Measurements from ENCODE around the gene ESR2. TPM values are rescaled to one million over a fixed set of nuclear protein-coding genes. Genes with fewer than 3 reads are reported as not detected.

ESR2 gene
- total and polyA plus RNA-seq, 2 of the 8 experiments (the other 6 are each of a cell fraction or from before 2014, with no cell fraction given), result 0.19 to 0.23 TPM

DNA sequence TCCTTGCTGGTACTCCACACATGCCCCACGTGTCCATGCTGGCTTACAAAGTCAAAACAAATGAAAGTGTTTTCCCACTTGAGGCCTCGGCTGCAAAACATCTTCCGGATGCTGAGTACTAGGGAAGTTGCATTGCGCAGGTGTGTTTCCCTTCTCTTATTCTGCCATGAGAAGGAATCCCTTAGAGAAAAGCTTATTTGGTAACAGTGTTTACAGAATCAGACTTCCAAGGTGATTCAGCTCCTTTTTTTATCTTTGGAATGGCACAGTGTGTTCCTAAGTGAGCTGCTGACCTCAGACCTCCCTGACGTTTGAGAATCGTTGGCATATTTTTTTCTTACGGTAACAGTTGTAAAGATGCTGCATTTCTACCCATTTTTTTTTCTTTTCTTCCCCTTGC, 211.3 kb downstream of the ESR2 start:
- 90% methylated on average over 7 of the region's 7 CpGs; no CpG with 5 or more reads in 1 of the 2 experiments for WGBS, 2 experiments (ENCODE audit: extremely low coverage in 1 of 2, insufficient coverage in 1 of 2, insufficient read length in 1 of 2, insufficient replicate concordance in 2 of 2, low coverage in 1 of 2, low lambda C conversion rate in 2 of 2, missing lambda C conversion rate in 1 of 2)
- TF ChIP-seq SIX5 (IDR thresholded peaks at IDR 0.05; ENCODE audit: low read depth, low read length) (no peak), FOSL1 (IDR thresholded peaks at IDR 0.05; ENCODE audit: insufficient read depth, low read depth, low read length) (no peak), SIRT6 (IDR thresholded peaks at IDR 0.05; ENCODE audit: low read length) (no peak), TBP (IDR thresholded peaks at IDR 0.05; ENCODE audit: low read depth, low read length) (no peak), GTF2F1 (IDR thresholded peaks at IDR 0.05; ENCODE audit: borderline replicate concordance, low read depth, low read length) (no peak), HDAC2 (IDR thresholded peaks at IDR 0.05; ENCODE audit: borderline replicate concordance in 1 of 2, low read depth in 2 of 2, low read length in 2 of 2) (no peak), GABPA (IDR thresholded peaks at IDR 0.05; ENCODE audit: borderline replicate concordance, insufficient read depth, low read length) (no peak), RNF2 (IDR thresholded peaks at IDR 0.05; ENCODE audit: borderline replicate concordance, low read depth, low read length, missing control alignments, poor library complexity, severe bottlenecking) (no peak), TEAD4 (IDR thresholded peaks at IDR 0.05; ENCODE audit: low read depth, low read length) (no peak), BRCA1 (IDR thresholded peaks at IDR 0.05; ENCODE audit: low read depth, low read length) (no peak), ATF3 (IDR thresholded peaks at IDR 0.05; ENCODE audit: insufficient read depth, low read depth, low read length) (no peak), POLR2A (IDR thresholded peaks at IDR 0.05; ENCODE audit: control extremely low read depth in 1 of 2, low read depth in 2 of 2, low read length in 2 of 2) (no peak)
- TF ChIP-seq, protein P1, sequence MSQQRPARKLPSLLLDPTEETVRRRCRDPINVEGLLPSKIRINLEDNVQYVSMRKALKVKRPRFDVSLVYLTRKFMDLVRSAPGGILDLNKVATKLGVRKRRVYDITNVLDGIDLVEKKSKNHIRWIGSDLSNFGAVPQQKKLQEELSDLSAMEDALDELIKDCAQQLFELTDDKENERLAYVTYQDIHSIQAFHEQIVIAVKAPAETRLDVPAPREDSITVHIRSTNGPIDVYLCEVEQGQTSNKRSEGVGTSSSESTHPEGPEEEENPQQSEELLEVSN (IDR thresholded peaks at IDR 0.05), result no peak

More for the DNA sequence above, 211.3 kb downstream of the ESR2 start:
- Histone ChIP-seq H2AFZ (ENCODE audit: low read length) (no peak overlapping the region), H2AK5ac (ENCODE audit: low read depth, low read length) (no peak overlapping the region), H3K9ac (replicated peaks in 1 of 4; ENCODE audit: extremely low read depth in 1 of 4, low read depth in 3 of 4, low read length in 3 of 4) (no peak overlapping the region), H2BK20ac (ENCODE audit: low read length) (no peak overlapping the region), H3K27me3 (replicated peaks in 1 of 4; ENCODE audit: control insufficient read depth in 3 of 4, extremely low read depth in 1 of 4, insufficient read depth in 3 of 4, low read length in 3 of 4) (no peaks in the 10 kb centered on the region), H4K8ac (ENCODE audit: extremely low read depth, insufficient read depth, low read length) (no peak overlapping the region), H3K4ac (replicated peaks; ENCODE audit: insufficient read length, low read depth, low read length) (no peak overlapping the region), H4K20me1 (replicated peaks in 1 of 2; ENCODE audit: control insufficient read depth in 1 of 2, insufficient read depth in 2 of 2, low read length in 2 of 2) (no peaks in the 10 kb centered on the region), H3K79me1 (ENCODE audit: low read depth, low read length) (no peaks in the 10 kb centered on the region), H3K4me1 (replicated peaks in 1 of 4; ENCODE audit: control insufficient read depth in 3 of 4, insufficient read depth in 4 of 4, low read length in 3 of 4) (no peaks in the 10 kb centered on the region), H3K18ac (ENCODE audit: extremely low read depth, low read length) (no peak overlapping the region), H3K4me2 (ENCODE audit: insufficient read depth in 1 of 2, low read depth in 2 of 2, low read length in 2 of 2) (no peak overlapping the region), H3K9me3 (ENCODE audit: insufficient read depth in 2 of 2, low read depth in 1 of 2, low read length in 1 of 2) (no peaks in the 10 kb centered on the region), H3K4me3 (ENCODE audit: extremely low read depth in 1 of 4, insufficient read depth in 2 of 4, low read depth in 3 of 4, low read length in 4 of 4) (no peak overlapping the region), H3K79me2 (ENCODE audit: control insufficient read depth in 1 of 2, insufficient read depth in 2 of 2, low read length in 2 of 2) (no peaks in the 10 kb centered on the region), H2BK15ac (ENCODE audit: low read length) (no peak overlapping the region), H3K56ac (replicated peaks; ENCODE audit: insufficient read length, low read depth, low read length) (no peak overlapping the region), H4K91ac (replicated peaks; ENCODE audit: insufficient read length, low read length) (no peak overlapping the region), H3K23me2 (ENCODE audit: low read depth, low read length) (no peaks in the 10 kb centered on the region), H2BK5ac (ENCODE audit: low read depth, low read length) (no peak overlapping the region), H3K14ac (ENCODE audit: insufficient read length) (no peak overlapping the region), H2BK120ac (replicated peaks; ENCODE audit: low read depth, low read length) (no peak overlapping the region), H3K36me3 (ENCODE audit: control insufficient read depth in 2 of 4, insufficient read depth in 4 of 4, low read length in 3 of 4) (peaks cover 4 to 17% (median 12%) of the 10 kb centered on the region in 4 experiments; a peak in 5 of 8 replicates), H3K23ac (ENCODE audit: insufficient read length) (no peak overlapping the region), H2BK12ac (ENCODE audit: low read depth, low read length) (no peak overlapping the region), H4K5ac (ENCODE audit: insufficient read length, low read depth, low read length) (no peak overlapping the region), H3K27ac (ENCODE audit: low read depth, low read length) (0 out of 2 replicates have a peak overlapping the region, but pooled peaks have one; percentile 9)
- ChIA-PET POLR2A (ENCODE audit: partially characterized antibody) (interaction anchor here (0.7 to 1.3 kb wide), 2 partner anchors 20 to 84 kb away, joined by 3 read pairs; no protein-coding TSS in a partner anchor), CTCF (ENCODE audit: partially characterized antibody) (interaction anchor here (0.6 kb wide), 1 partner anchor 174 kb away, joined by 3 read pairs; no protein-coding TSS in a partner anchor)
- DNase-seq (ENCODE audit: low read depth in 1 of 2, low spot score in 2 of 2) (no peak), FAIRE-seq (no peak)
